Measurements from ENCODE around the gene RFNG. TPM values are rescaled to one million over a fixed set of nuclear protein-coding genes. Genes with fewer than 3 reads are reported as not detected.

RFNG gene
- total and polyA plus RNA-seq, 12 donors: 21.2 to 78.0 (median 47.4) TPM

DNA sequence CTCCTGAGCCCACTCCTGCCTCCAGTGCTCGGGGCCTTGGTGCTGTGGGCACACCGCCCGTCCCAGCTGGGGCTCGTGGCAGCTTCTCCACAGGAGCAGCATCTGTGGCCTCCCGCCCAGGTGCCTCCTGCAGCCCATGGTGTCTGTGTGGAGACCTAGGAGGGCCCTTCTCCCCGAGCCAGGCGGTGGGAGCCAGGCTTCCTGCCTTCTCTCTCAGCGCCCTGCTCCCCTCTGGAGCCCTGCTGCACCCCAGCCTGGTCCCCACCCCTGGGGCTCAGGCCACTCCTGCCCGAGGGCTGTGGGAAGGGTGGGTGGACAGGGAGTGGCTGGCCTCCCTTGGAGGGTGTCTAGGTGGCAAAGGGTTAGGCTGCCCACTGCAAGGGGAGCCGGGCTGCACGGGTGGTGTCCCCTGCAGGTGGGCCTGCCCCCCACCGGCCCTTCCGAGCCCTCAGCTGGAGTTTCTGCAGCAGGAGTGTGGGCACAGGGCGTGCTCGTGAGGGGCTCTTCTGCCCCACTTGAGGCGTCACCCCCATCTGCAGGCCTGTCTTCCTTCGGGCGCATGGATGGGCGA, 39.9 kb downstream of the RFNG start:
- intact Hi-C loops (cut with DNase I): no loop called here
- no peak for TF ChIP-seq POLR2A (IDR thresholded peaks at IDR 0.05)
- no peak overlapping the region for H3K27ac ChIP-seq
- H3K36me3 ChIP-seq (replicated peaks in 1 of 2): no peaks in the 10 kb centered on the region
- WGBS, 4 donors: 90 to 96% (median 94%) methylated on average over 11 to 19 of the region's 19 CpGs
- no peak overlapping the region for H3K4me3 ChIP-seq
- no peaks in the 10 kb centered on the region for H3K27me3 ChIP-seq
- H3K4me1 ChIP-seq (replicated peaks in 1 of 2): no peaks in the 10 kb centered on the region
- no peaks in the 10 kb centered on the region for H3K9me3 ChIP-seq (replicated peaks in 1 of 3)
- DNase-seq: no peak

DNA sequence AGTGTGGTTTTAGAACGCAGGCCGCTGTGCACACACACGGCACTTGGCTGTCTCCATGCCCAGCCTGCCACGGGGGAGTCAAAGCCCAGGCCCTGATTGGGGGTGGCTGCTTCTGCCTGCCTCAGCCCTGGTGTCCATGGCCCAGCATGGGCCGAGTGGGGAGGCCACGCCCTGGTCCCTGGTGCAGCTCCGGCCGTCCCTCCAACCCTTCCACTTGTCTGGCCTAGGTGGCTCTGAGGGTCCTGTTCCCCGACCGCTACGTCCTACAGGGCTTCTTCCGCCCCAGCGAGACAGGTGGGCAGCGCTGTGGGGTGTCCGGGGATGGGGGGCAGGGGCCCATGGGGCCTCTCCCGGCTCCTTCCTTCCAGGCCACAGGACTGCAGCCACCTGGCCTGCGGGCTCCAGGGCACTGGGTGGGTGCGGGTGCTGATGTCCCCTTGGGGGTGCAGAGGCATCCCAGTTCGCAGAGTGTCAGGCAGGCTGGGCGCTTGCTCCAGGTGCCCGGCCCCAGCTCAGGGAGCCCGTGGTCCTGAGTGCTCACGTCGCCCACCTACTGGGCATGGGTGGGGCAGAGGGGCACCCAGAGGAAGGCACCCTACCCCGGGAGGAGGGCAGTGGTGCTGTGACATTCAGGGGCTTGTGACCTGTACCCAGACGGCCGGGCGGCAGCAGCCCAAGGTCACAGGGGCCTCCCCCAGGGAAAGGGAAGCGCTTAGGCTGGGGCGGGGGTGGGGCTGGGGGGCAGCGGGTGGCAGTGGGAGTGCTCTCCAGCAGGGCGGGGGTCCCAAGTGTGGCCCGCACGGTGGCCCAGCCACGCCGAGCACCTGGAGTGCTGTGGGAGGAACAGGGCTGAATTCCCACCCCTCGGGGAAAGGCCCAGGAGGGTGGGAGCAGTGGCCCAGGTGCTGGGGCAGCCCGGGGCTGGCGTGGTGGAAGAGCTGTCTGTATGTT, 40.8 kb downstream of the RFNG start:
- H3K9me3 ChIP-seq (replicated peaks in 1 of 3): no peaks in the 10 kb centered on the region
- intact Hi-C loops (cut with DNase I): no loop called here
- TF ChIP-seq, protein P1, sequence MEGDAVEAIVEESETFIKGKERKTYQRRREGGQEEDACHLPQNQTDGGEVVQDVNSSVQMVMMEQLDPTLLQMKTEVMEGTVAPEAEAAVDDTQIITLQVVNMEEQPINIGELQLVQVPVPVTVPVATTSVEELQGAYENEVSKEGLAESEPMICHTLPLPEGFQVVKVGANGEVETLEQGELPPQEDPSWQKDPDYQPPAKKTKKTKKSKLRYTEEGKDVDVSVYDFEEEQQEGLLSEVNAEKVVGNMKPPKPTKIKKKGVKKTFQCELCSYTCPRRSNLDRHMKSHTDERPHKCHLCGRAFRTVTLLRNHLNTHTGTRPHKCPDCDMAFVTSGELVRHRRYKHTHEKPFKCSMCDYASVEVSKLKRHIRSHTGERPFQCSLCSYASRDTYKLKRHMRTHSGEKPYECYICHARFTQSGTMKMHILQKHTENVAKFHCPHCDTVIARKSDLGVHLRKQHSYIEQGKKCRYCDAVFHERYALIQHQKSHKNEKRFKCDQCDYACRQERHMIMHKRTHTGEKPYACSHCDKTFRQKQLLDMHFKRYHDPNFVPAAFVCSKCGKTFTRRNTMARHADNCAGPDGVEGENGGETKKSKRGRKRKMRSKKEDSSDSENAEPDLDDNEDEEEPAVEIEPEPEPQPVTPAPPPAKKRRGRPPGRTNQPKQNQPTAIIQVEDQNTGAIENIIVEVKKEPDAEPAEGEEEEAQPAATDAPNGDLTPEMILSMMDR (IDR thresholded peaks at IDR 0.05): no peak
- no peak for TF ChIP-seq POLR2A (IDR thresholded peaks at IDR 0.05)
- DNase-seq: no peak
- 89 to 92% (median 92%) methylated on average over 9 to 39 of the region's 39 CpGs for WGBS, 4 donors
- no peaks in the 10 kb centered on the region for H3K4me1 ChIP-seq (replicated peaks in 1 of 2)
- no peak overlapping the region for H3K27ac ChIP-seq
- H3K4me3 ChIP-seq: no peak overlapping the region
- H3K36me3 ChIP-seq (replicated peaks in 1 of 2): no peaks in the 10 kb centered on the region
- H3K27me3 ChIP-seq: no peaks in the 10 kb centered on the region

DNA sequence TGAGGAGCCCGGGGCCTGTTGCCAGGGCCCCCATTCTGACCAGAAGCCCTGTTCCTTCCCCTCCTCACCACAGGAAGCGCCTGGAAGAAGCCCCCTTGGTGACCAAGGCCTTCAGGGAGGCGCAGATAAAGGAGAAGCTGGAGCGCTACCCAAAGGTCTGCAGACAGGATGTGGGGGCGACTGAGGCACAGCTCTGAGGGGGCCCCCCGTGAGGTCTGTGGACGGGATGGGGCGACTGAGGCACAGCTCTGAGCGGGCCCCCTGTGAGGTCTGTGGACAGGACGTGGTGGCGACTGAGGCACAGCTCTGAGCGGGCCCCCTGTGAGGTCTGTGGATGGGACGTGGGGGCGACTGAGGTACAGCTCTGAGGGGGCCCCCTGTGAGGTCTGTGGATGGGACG, 42.2 kb downstream of the RFNG start:
- Histone ChIP-seq H3K27ac (no peak overlapping the region), H3K36me3 (replicated peaks in 1 of 2) (no peaks in the 10 kb centered on the region), H3K4me1 (replicated peaks in 1 of 2) (no peaks in the 10 kb centered on the region), H3K4me3 (no peak overlapping the region), H3K9me3 (replicated peaks in 1 of 3) (no peaks in the 10 kb centered on the region), H3K27me3 (no peaks in the 10 kb centered on the region)
- DNase-seq: no peak
- TF ChIP-seq POLR2A (IDR thresholded peaks at IDR 0.05): no peak
- TF ChIP-seq, protein P1 (IDR thresholded peaks at IDR 0.05): no peak
- intact Hi-C loops (cut with DNase I): no loop called here
- 81 to 87% (median 85%) methylated on average over 10 to 15 of the region's 15 CpGs for WGBS, 4 donors

DNA sequence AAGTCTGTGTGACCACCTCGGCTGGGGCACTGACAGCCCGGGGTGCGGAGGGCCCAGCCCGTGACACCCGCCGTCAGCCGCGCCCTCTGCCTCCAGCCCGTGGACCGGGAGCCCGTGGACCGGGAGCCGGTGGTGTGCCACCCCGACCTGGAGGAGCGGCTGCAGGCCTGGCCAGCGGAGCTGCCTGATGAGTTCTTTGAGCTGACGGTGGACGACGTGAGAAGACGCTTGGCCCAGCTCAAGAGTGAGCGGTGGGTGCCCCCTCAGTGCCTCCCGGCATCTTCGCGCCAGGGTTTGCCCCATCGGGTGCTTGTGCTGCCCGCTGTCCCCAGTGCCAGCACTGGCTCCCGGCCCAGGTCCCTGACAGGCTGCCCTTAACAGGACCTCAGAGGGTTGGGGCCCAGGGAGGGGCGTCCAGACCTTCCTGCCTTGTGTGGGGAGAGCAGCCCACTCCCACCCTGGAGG, 42.6 kb downstream of the RFNG start:
- H3K9me3 ChIP-seq (replicated peaks in 1 of 3): no peaks in the 10 kb centered on the region
- TF ChIP-seq, protein P1 (IDR thresholded peaks at IDR 0.05): no peak
- no peak for TF ChIP-seq POLR2A (IDR thresholded peaks at IDR 0.05)
- H3K36me3 ChIP-seq (replicated peaks in 1 of 2): no peaks in the 10 kb centered on the region
- no peak overlapping the region for H3K4me3 ChIP-seq
- H3K27ac ChIP-seq: no peak overlapping the region
- 75 to 92% (median 92%) methylated on average over 11 to 28 of the region's 28 CpGs; no CpG with 5 or more reads in 1 of the 4 donors for WGBS, 4 donors
- DNase-seq: no peak
- no peaks in the 10 kb centered on the region for H3K27me3 ChIP-seq
- intact Hi-C loops (cut with DNase I): no loop called here
- H3K4me1 ChIP-seq (replicated peaks in 1 of 2): peaks cover 0 to 3% of the 10 kb centered on the region in 2 donors

Measured in adrenal gland (tissue), 12 donors.